HG03139 (cell line): Measurements from ENCODE around the gene UBL7.
"Not testable (repeated sequence)": the region's sequence is repeated elsewhere in the genome, so short reads cannot be mapped to it uniquely, and the experiment has no call there.

Experiments
- ATAC-seq: cut with Tn5 transposase; IDR thresholded peaks from one replicate; pipeline ENCODE4 v1.9.1; 2021; ENCODE audit not compliant: unreplicated experiment

The UBL7 gene

GRCh38 chr15:74464216-74464615, 3.3 kb upstream of the UBL7 start:
- ATAC-seq, result no peak

GRCh38 chr15:74463634-74464033, 2.7 kb upstream of the UBL7 start:
- no peak for ATAC-seq

GRCh38 chr15:74461847-74462511, 1.0 kb upstream of the UBL7 start:
- ATAC-seq, result no peak

- ATAC-seq, result no peak
These were observed 662 bp downstream of the UBL7 start for GRCh38 chr15:74460298-74460697.

GRCh38 chr15:74459798-74460197, 1.2 kb downstream of the UBL7 start:
- not testable (repeated sequence) for ATAC-seq

GRCh38 chr15:74458473-74458872, 2.5 kb downstream of the UBL7 start:
- ATAC-seq, result no peak

- ATAC-seq, result not testable (repeated sequence)
These were observed 3.9 kb downstream of the UBL7 start for GRCh38 chr15:74457036-74457435.

GRCh38 chr15:74454764-74455500, 6.0 kb downstream of the UBL7 start:
- ATAC-seq, result no peak

GRCh38 chr15:74453925-74454763, 6.8 kb downstream of the UBL7 start:
- no peak for ATAC-seq

GRCh38 chr15:74451861-74452835, 8.8 kb downstream of the UBL7 start:
- ATAC-seq, result no peak

- ATAC-seq, result no peak
These were observed 9.6 kb downstream of the UBL7 start for GRCh38 chr15:74451322-74451721.

- ATAC-seq, result no peak
These were observed 11.2 kb downstream of the UBL7 start for GRCh38 chr15:74449643-74450205.

- ATAC-seq, result no peak
These were observed 11.9 kb downstream of the UBL7 start for GRCh38 chr15:74449095-74449494.

GRCh38 chr15:74445816-74446763, 14.9 kb downstream of the UBL7 start:
- ATAC-seq, result no peak

GRCh38 chr15:74444106-74445062, 16.6 kb downstream of the UBL7 start:
- ATAC-seq, result no peak

- no peak for ATAC-seq
These were observed 17.7 kb downstream of the UBL7 start for GRCh38 chr15:74443100-74443909.

- ATAC-seq, result no peak
These were observed 18.4 kb downstream of the UBL7 start for GRCh38 chr15:74442604-74443003.
